HepG2 (cell line): ENCODE measurements around the gene SDR39U1. TPM values are rescaled to one million over a fixed set of nuclear protein-coding genes. Genes with fewer than 3 reads are reported as not detected.

Source experiments
- CBFB ChIP-seq: sonication (generic); formaldehyde crosslinking; IDR thresholded peaks from 2 replicates; pipeline ENCODE4 v1.4.0; 2020; ENCODE audit warnings: missing genetic modification reagents
- CHD4 ChIP-seq: fragments of 200-600 bp; sonication (generic); IDR thresholded peaks from 2 replicates; pipeline ENCODE4 v1.7.0; 2017; ENCODE audit warnings: mild to moderate bottlenecking, low read length, borderline replicate concordance
- DPF2 ChIP-seq: sonication (generic); formaldehyde crosslinking; IDR thresholded peaks from 2 replicates; pipeline ENCODE4 v1.4.0; 2020; ENCODE audit warnings: mild to moderate bottlenecking, low read depth, missing genetic modification reagents, borderline replicate concordance
- FOXK1 ChIP-seq: sonication (generic); formaldehyde crosslinking; IDR thresholded peaks from 2 replicates; pipeline ENCODE4 v1.4.0; 2020; ENCODE audit warnings: low read depth, missing genetic modification reagents, borderline replicate concordance
- GATA4 ChIP-seq: sonication (generic); IDR thresholded peaks from 2 replicates; pipeline ENCODE4 v1.6.1; 2016; ENCODE audit warnings: antibody characterized with exemption, low read depth, borderline replicate concordance
- HOXA5 ChIP-seq: sonication (generic); formaldehyde crosslinking; IDR thresholded peaks from 2 replicates; pipeline ENCODE4 v1.4.0; 2020; ENCODE audit warnings: missing genetic modification reagents
- HOXA9 ChIP-seq: sonication (generic); formaldehyde crosslinking; IDR thresholded peaks from 2 replicates; pipeline ENCODE4 v1.8.1; 2022; ENCODE audit warnings: missing genetic modification reagents, mild to moderate bottlenecking, moderate library complexity, borderline replicate concordance
- PTBP1 ChIP-seq: fragments of 200-400 bp; formaldehyde crosslinking; IDR thresholded peaks from 2 replicates; pipeline ENCODE4 v1.6.1; 2018; ENCODE audit warnings: low read length, low read depth; ENCODE audit not compliant: poor library complexity, severe bottlenecking
- RAD51 ChIP-seq: fragments of 450-650 bp; IDR thresholded peaks from 2 replicates; pipeline ENCODE4 v1.6.1; 2016; ENCODE audit warnings: borderline replicate concordance
- RARA ChIP-seq: IDR thresholded peaks from 2 replicates; pipeline ENCODE4 v1.6.1; 2016; ENCODE audit warnings: missing genetic modification reagents, missing compliant biosample characterization
- SRSF4 ChIP-seq: fragments of 200-400 bp; formaldehyde crosslinking; IDR thresholded peaks from one replicate; pipeline ENCODE4 v1.6.1; 2018; ENCODE audit warnings: mild to moderate bottlenecking, low read depth, low read length, moderate library complexity; ENCODE audit not compliant: poor library complexity, severe bottlenecking
- TAF15 ChIP-seq: fragments of 200-400 bp; formaldehyde crosslinking; IDR thresholded peaks from one replicate; pipeline ENCODE4 v1.6.1; 2018; ENCODE audit warnings: mild to moderate bottlenecking, low read depth, low read length; ENCODE audit not compliant: poor library complexity, severe bottlenecking
- ZNF136 ChIP-seq: sonication (generic); formaldehyde crosslinking; IDR thresholded peaks from 2 replicates; pipeline ENCODE4 v1.8.1; 2022; ENCODE audit warnings: low read depth, mild to moderate bottlenecking, moderate library complexity, missing genetic modification reagents
- ZNF224 ChIP-seq: sonication (generic); formaldehyde crosslinking; IDR thresholded peaks from 2 replicates; pipeline ENCODE4 v1.5.0; 2020; ENCODE audit warnings: mild to moderate bottlenecking, missing genetic modification reagents
- ZNF318 ChIP-seq: sonication (generic); formaldehyde crosslinking; IDR thresholded peaks from 2 replicates; pipeline ENCODE4 v1.4.0; 2020; ENCODE audit warnings: mild to moderate bottlenecking, missing genetic modification reagents
- polyA plus RNA-seq, 8 experiments: library from polyadenylated mRNA; depleted of rRNA in 3 of 8; stranded (reverse) in 7 of 8; unstranded in 1 of 8; fragments of >200 nt; fragmentation: Illumina TruSeq in 4 of 8; extraction: Trizol in 4 of 8; gene quantifications; 2 replicates each; pipeline versions ENCODE4 v1.2.1 to v1.2.3, GENCODE V29; 2011 to 2016; ENCODE audit warnings: low read depth in 4 of 8, missing spikeins in 1 of 8, mixed read lengths in 1 of 8; ENCODE audit not compliant: insufficient read depth in 1 of 8
- total RNA-seq, 5 experiments: library from RNA; depleted of rRNA; stranded (reverse); fragments of >200 nt; fragmentation: Illumina TruSeq; extraction: Trizol; gene quantifications; 2 replicates each; pipeline ENCODE4 v1.2.3, GENCODE V29; 2016; ENCODE audit warnings: low read depth in 1 of 5
- TF ChIP-seq, protein P1 (sequence below): sonication (generic); formaldehyde crosslinking; IDR thresholded peaks from 2 replicates; pipeline ENCODE4 v1.4.0; 2020; ENCODE audit warnings: missing genetic modification reagents
- TF ChIP-seq, protein P2 (sequence below): sonication (generic); formaldehyde crosslinking; IDR thresholded peaks from 2 replicates; pipeline ENCODE4 v1.5.1; 2020; ENCODE audit warnings: mild to moderate bottlenecking, moderate library complexity, missing genetic modification reagents

The SDR39U1 gene
- total and polyA plus RNA-seq, 2 of the 13 experiments (the other 11 are each of a cell fraction or from before 2014, with no cell fraction given): 34.4 to 129 TPM

DNA sequence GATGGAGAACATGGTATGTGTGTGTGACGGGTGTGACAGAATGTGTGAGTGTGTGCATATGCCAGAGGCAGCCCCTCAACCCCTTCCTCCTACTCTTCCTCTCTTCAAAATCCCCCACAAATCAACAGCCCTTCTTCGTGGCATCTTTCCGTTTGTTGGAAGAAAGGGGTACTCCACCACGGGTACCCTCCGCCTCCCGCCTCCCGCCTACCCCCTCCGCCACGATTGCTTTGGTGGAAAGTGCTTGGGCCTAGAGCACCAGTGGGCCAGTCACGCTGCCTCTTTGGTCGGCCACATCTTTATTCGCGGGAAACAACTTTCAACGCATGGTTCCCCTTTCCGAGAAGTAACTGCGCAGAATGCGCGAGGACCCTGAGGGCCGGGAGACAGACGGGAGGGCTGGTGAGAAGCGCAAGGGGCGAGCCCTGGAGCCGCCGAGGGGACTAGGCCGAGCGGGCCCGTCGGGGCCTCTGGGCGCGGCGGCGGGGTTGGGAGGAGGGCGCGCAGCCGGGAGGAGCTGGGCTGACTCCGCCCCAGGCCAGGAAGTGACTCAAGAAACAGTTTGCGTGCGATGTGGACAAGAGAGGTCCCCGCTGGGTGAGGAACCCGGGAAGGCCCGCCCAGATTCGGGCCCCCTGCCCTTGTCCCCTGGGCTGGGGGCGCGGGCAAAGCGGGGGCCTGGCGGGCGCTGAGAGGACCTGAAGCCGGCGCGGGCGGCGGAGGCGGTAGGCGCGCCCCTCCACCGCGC, 13.0 kb downstream of the SDR39U1 start, which contains the start of the genes CBLN3 and KHNYN (continued):
- no peak for TF ChIP-seq CHD4
- peak; percentile 74; the same call in 1 of the 2 replicates for TF ChIP-seq HOXA5
- peak; percentile 22; the same call in 1 of the 2 replicates for TF ChIP-seq ZNF318 (CRISPR knock-in tag)
- TF ChIP-seq GATA4: peak; percentile 86; the same call in 1 of the 2 replicates
- TF ChIP-seq HOXA9: 0 out of 2 replicates have a peak, but pooled peaks have one; percentile 0
- TF ChIP-seq ZNF136 (CRISPR knock-in tag): peak; percentile 91; the same call in 1 of the 2 replicates
- TF ChIP-seq, protein P1, sequence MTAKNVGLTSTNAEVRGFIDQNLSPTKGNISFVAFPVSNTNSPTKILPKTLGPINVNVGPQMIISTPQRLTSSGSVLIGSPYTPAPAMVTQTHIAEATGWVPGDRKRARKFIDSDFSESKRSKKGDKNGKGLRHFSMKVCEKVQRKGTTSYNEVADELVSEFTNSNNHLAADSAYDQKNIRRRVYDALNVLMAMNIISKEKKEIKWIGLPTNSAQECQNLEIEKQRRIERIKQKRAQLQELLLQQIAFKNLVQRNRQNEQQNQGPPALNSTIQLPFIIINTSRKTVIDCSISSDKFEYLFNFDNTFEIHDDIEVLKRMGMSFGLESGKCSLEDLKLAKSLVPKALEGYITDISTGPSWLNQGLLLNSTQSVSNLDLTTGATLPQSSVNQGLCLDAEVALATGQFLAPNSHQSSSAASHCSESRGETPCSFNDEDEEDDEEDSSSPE (CRISPR knock-in tag): peak; percentile 72
- no peak for TF ChIP-seq SRSF4
- no peak for TF ChIP-seq ZNF224 (CRISPR knock-in tag)
- TF ChIP-seq, protein P2, sequence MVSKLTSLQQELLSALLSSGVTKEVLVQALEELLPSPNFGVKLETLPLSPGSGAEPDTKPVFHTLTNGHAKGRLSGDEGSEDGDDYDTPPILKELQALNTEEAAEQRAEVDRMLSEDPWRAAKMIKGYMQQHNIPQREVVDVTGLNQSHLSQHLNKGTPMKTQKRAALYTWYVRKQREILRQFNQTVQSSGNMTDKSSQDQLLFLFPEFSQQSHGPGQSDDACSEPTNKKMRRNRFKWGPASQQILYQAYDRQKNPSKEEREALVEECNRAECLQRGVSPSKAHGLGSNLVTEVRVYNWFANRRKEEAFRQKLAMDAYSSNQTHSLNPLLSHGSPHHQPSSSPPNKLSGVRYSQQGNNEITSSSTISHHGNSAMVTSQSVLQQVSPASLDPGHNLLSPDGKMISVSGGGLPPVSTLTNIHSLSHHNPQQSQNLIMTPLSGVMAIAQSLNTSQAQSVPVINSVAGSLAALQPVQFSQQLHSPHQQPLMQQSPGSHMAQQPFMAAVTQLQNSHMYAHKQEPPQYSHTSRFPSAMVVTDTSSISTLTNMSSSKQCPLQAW (CRISPR knock-in tag): no peak
- no peak for TF ChIP-seq DPF2 (CRISPR knock-in tag)
- peak; percentile 97 for TF ChIP-seq TAF15
- peak; percentile 81 for TF ChIP-seq CBFB (CRISPR knock-in tag)
- TF ChIP-seq PTBP1: peak; percentile 61
- TF ChIP-seq FOXK1 (CRISPR knock-in tag): peak; percentile 92; the same call in 1 of the 2 replicates
- TF ChIP-seq RAD51: no peak
- TF ChIP-seq RARA: peak; percentile 71
